HepG2 (cell line): ENCODE results near the gene LIPC. TPM values are rescaled to one million over a fixed set of nuclear protein-coding genes. Genes with fewer than 3 reads are reported as not detected.

ENCODE experiments used
- ARID5B ChIP-seq: IDR thresholded peaks from 2 replicates; pipeline ENCODE4 v1.4.0; 2020; ENCODE audit warnings: mild to moderate bottlenecking, missing genetic modification reagents
- ARNT ChIP-seq: fragments of 450-650 bp; IDR thresholded peaks from 2 replicates; pipeline ENCODE4 v1.6.1; 2017
- DNMT3B ChIP-seq: conservative IDR thresholded peaks from 2 replicates; pipeline ENCODE4 v1.6.1; 2016; ENCODE audit warnings: missing biosample characterization, control low read depth
- HES4 ChIP-seq: sonication (generic); formaldehyde crosslinking; IDR thresholded peaks from 2 replicates; pipeline ENCODE4 v1.9.0; 2021; ENCODE audit warnings: mild to moderate bottlenecking, missing genetic modification reagents, borderline replicate concordance
- HNF4G ChIP-seq, 2 experiments: sonication (generic) in 1 of 2; formaldehyde crosslinking in 1 of 2; IDR thresholded peaks; 2 replicates each; pipeline versions ENCODE4 v1.4.0 to v1.6.1; 2011 to 2020; ENCODE audit warnings: borderline replicate concordance in 2 of 2, low read depth in 2 of 2, mild to moderate bottlenecking in 2 of 2, low read length in 1 of 2, missing genetic modification reagents in 1 of 2, moderate library complexity in 1 of 2
- HNRNPL ChIP-seq: fragments of 200-400 bp; formaldehyde crosslinking; IDR thresholded peaks from 2 replicates; pipeline ENCODE4 v1.6.1; 2017; ENCODE audit warnings: mild to moderate bottlenecking, low read depth, low read length
- KDM1A ChIP-seq: IDR thresholded peaks from 2 replicates; pipeline ENCODE4 v1.6.1; 2016; ENCODE audit warnings: missing compliant biosample characterization
- MIXL1 ChIP-seq: IDR thresholded peaks from 2 replicates; pipeline ENCODE4 v1.6.1; 2016
- NCOA2 ChIP-seq: sonication (generic); formaldehyde crosslinking; IDR thresholded peaks from 2 replicates; pipeline ENCODE4 v1.8.0; 2022; ENCODE audit warnings: inconsistent platforms
- RARA ChIP-seq: IDR thresholded peaks from 2 replicates; pipeline ENCODE4 v1.6.1; 2016; ENCODE audit warnings: missing genetic modification reagents, missing compliant biosample characterization
- ZHX1 ChIP-seq: sonication (generic); formaldehyde crosslinking; IDR thresholded peaks from 2 replicates; pipeline ENCODE4 v1.8.1; 2022; ENCODE audit warnings: low read depth, mild to moderate bottlenecking, missing genetic modification reagents
- ZNF24 ChIP-seq: fragments of 450-650 bp; IDR thresholded peaks from 2 replicates; pipeline ENCODE4 v1.6.1; 2017; ENCODE audit warnings: antibody characterized with exemption, mild to moderate bottlenecking
- ZNF260 ChIP-seq: sonication (generic); formaldehyde crosslinking; IDR thresholded peaks from 2 replicates; pipeline ENCODE4 v1.4.0; 2020; ENCODE audit warnings: missing genetic modification reagents, low read depth, mild to moderate bottlenecking, borderline replicate concordance
- ZNF367 ChIP-seq: sonication (generic); formaldehyde crosslinking; IDR thresholded peaks from 2 replicates; pipeline ENCODE4 v1.4.0; 2020; ENCODE audit warnings: missing genetic modification reagents, borderline replicate concordance
- polyA plus RNA-seq, 8 experiments: library from polyadenylated mRNA; depleted of rRNA in 3 of 8; stranded (reverse) in 7 of 8; unstranded in 1 of 8; fragments of >200 nt; fragmentation: Illumina TruSeq in 4 of 8; extraction: Trizol in 4 of 8; gene quantifications; 2 replicates each; pipeline versions ENCODE4 v1.2.1 to v1.2.3, GENCODE V29; 2011 to 2016; ENCODE audit warnings: low read depth in 4 of 8, missing spikeins in 1 of 8, mixed read lengths in 1 of 8; ENCODE audit not compliant: insufficient read depth in 1 of 8
- total RNA-seq, 5 experiments: library from RNA; depleted of rRNA; stranded (reverse); fragments of >200 nt; fragmentation: Illumina TruSeq; extraction: Trizol; gene quantifications; 2 replicates each; pipeline ENCODE4 v1.2.3, GENCODE V29; 2016; ENCODE audit warnings: low read depth in 1 of 5
- TF ChIP-seq, protein P1 (sequence below): sonication (generic); formaldehyde crosslinking; IDR thresholded peaks from 2 replicates; pipeline ENCODE4 v1.8.0; 2022; ENCODE audit warnings: mild to moderate bottlenecking, missing genetic modification reagents; ENCODE audit not compliant: insufficient replicate concordance

Gene LIPC
- total and polyA plus RNA-seq, 2 of the 13 experiments (the other 11 are each of a cell fraction or from before 2014, with no cell fraction given) = 26.0 to 38.0 TPM

- TF ChIP-seq NCOA2 (CRISPR knock-in tag) (peak; percentile 18; the same call in 1 of the 2 replicates), ZNF24 (peak; percentile 73; the same call in 1 of the 2 replicates), ZNF260 (CRISPR knock-in tag) (no peak), RARA (CRISPR knock-in tag) (0 out of 2 replicates have a peak, but pooled peaks have one; percentile 35), ARNT (no peak), ZHX1 (CRISPR knock-in tag) (no peak), MIXL1 (0 out of 2 replicates have a peak, but pooled peaks have one; percentile 18), ARID5B (CRISPR knock-in tag) (0 out of 2 replicates have a peak, but pooled peaks have one; percentile 17), KDM1A (CRISPR knock-in tag) (no peak), HNF4G (IDR thresholded peaks at IDR 0.05; ENCODE audit: borderline replicate concordance, low read depth, low read length) (peak; percentile 35; the same call in 1 of the 2 replicates), HNF4G (CRISPR knock-in tag; IDR thresholded peaks at IDR 0.05; ENCODE audit: borderline replicate concordance, low read depth) (no peak), HNRNPL (no peak), HES4 (no peak), ZNF367 (no peak), DNMT3B (CRISPR knock-in tag) (no peak)
- TF ChIP-seq, protein P1, sequence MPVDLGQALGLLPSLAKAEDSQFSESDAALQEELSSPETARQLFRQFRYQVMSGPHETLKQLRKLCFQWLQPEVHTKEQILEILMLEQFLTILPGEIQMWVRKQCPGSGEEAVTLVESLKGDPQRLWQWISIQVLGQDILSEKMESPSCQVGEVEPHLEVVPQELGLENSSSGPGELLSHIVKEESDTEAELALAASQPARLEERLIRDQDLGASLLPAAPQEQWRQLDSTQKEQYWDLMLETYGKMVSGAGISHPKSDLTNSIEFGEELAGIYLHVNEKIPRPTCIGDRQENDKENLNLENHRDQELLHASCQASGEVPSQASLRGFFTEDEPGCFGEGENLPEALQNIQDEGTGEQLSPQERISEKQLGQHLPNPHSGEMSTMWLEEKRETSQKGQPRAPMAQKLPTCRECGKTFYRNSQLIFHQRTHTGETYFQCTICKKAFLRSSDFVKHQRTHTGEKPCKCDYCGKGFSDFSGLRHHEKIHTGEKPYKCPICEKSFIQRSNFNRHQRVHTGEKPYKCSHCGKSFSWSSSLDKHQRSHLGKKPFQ (CRISPR knock-in tag) = peak; percentile 40
Observed at GRCh38 chr15:58478579-58478978, 46.8 kb downstream of the LIPC start (continued).
